CD14-positive monocyte (primary cell): ENCODE data around the gene GABRA6. TPM values are rescaled to one million over a fixed set of nuclear protein-coding genes. Genes with fewer than 3 reads are reported as not detected.

Experiments
- DNase-seq, 3 donors: peaks; one replicate each; pipeline ENCODE4 v3.0.0-alpha.2; 2011 to 2022
- H2AFZ ChIP-seq: 2 replicates; pipeline ENCODE4 v1.6.0; 2012; ENCODE audit warnings: mild to moderate bottlenecking, low read depth, low read length, inconsistent platforms; ENCODE audit not compliant: insufficient read depth, poor library complexity, severe bottlenecking
- H3K27ac ChIP-seq, 2 donors: 1 replicate in 1 of 2; 2 replicates in 1 of 2; pipeline ENCODE4 v1.5.1; 2012 to 2013; ENCODE audit warnings: low read length in 2 of 2, control low read depth in 1 of 2, inconsistent platforms in 1 of 2, low read depth in 1 of 2, mild to moderate bottlenecking in 1 of 2
- H3K27me3 ChIP-seq, 2 donors: one replicate each; pipeline versions ENCODE4 v1.6.0 to v1.6.1; 2011 to 2013; ENCODE audit warnings: low read length in 2 of 2; ENCODE audit not compliant: control insufficient read depth in 2 of 2, insufficient read depth in 2 of 2
- H3K36me3 ChIP-seq, 2 donors: replicated peaks in 1 of 2; 1 replicate in 1 of 2; 2 replicates in 1 of 2; pipeline versions ENCODE4 v1.5.1 to v1.6.1; 2012 to 2013; ENCODE audit warnings: low read length in 2 of 2, control low read depth in 1 of 2, inconsistent platforms in 1 of 2, mild to moderate bottlenecking in 1 of 2; ENCODE audit not compliant: insufficient read depth in 2 of 2, control insufficient read depth in 1 of 2
- H3K4me1 ChIP-seq, 2 donors: 1 replicate in 1 of 2; 2 replicates in 1 of 2; pipeline versions ENCODE4 v1.5.1 to v1.6.1; 2012 to 2013; ENCODE audit warnings: low read length in 2 of 2, control low read depth in 1 of 2, inconsistent platforms in 1 of 2, mild to moderate bottlenecking in 1 of 2, moderate library complexity in 1 of 2; ENCODE audit not compliant: insufficient read depth in 2 of 2, control insufficient read depth in 1 of 2
- H3K4me2 ChIP-seq: replicated peaks from 2 replicates; pipeline ENCODE3; 2012; ENCODE audit warnings: low read length, moderate library complexity, mild to moderate bottlenecking; ENCODE audit not compliant: poor library complexity, severe bottlenecking; ENCODE audit errors: extremely low read depth
- H3K4me3 ChIP-seq, 3 experiments: fragments of 200-600 bp in 1 of 3; sonication (generic) in 1 of 3; replicated peaks in 1 of 3; 1 replicate in 2 of 3; 2 replicates in 1 of 3; pipeline ENCODE4 v1.5.1; 2011 to 2013; ENCODE audit warnings: low read length in 3 of 3, mild to moderate bottlenecking in 3 of 3, control low read depth in 2 of 3, low read depth in 2 of 3, inconsistent platforms in 1 of 3, moderate library complexity in 1 of 3
- H3K79me2 ChIP-seq: 2 replicates; pipeline ENCODE4 v1.6.0; 2012; ENCODE audit warnings: mild to moderate bottlenecking, control low read depth, inconsistent platforms, low read length, moderate library complexity; ENCODE audit not compliant: insufficient read depth
- H3K9ac ChIP-seq: 2 replicates; pipeline ENCODE4 v1.6.0; 2017; ENCODE audit warnings: low read length, mild to moderate bottlenecking; ENCODE audit not compliant: insufficient read depth, poor library complexity, severe bottlenecking
- H3K9me3 ChIP-seq, 2 donors: replicated peaks in 1 of 2; 1 replicate in 1 of 2; 2 replicates in 1 of 2; pipeline versions ENCODE4 v1.5.1 to v1.6.1; 2012 to 2013; ENCODE audit warnings: low read length in 2 of 2, control low read depth in 1 of 2; ENCODE audit not compliant: control insufficient read depth in 1 of 2, insufficient read depth in 1 of 2
- H4K20me1 ChIP-seq: 2 replicates; pipeline ENCODE4 v1.6.0; 2012; ENCODE audit warnings: mild to moderate bottlenecking, low read length, control low read depth, moderate library complexity; ENCODE audit not compliant: insufficient read depth
- H3K27ac Mint-ChIP-seq, 7 donors: one replicate each; pipeline ENCODE4 v1.8.0; 2020; ENCODE audit warnings: mild to moderate bottlenecking in 7 of 7, mixed read lengths in 7 of 7, moderate library complexity in 6 of 7, inconsistent platforms in 2 of 7
- H3K27me3 Mint-ChIP-seq, 3 donors: one replicate each; pipeline ENCODE4 v1.8.0; 2021 to 2022; ENCODE audit warnings: low read depth in 3 of 3, mild to moderate bottlenecking in 3 of 3, mixed read lengths in 3 of 3, moderate library complexity in 3 of 3, inconsistent platforms in 1 of 3
- H3K36me3 Mint-ChIP-seq, 2 donors: one replicate each; pipeline ENCODE4 v1.8.0; 2020; ENCODE audit warnings: mixed read lengths in 2 of 2, inconsistent platforms in 1 of 2, mild to moderate bottlenecking in 1 of 2
- H3K4me1 Mint-ChIP-seq: one replicate; pipeline ENCODE4 v1.8.0; 2020; ENCODE audit warnings: mild to moderate bottlenecking, mixed read lengths
- H3K4me3 Mint-ChIP-seq, 2 donors: one replicate each; pipeline ENCODE4 v1.8.0; 2020; ENCODE audit warnings: mild to moderate bottlenecking in 2 of 2, mixed read lengths in 2 of 2, moderate library complexity in 1 of 2
- H3K9me3 Mint-ChIP-seq, 7 donors: one replicate each; pipeline ENCODE4 v1.8.0; 2020 to 2022; ENCODE audit warnings: mixed read lengths in 7 of 7, mild to moderate bottlenecking in 6 of 7, moderate library complexity in 6 of 7, inconsistent platforms in 2 of 7
- CTCF ChIP-seq: fragments of 200-600 bp; IDR thresholded peaks from one replicate; pipeline ENCODE4 v1.8.0; 2022; ENCODE audit warnings: antibody characterized with exemption, mild to moderate bottlenecking
- WGBS: methylation state at CpG from one replicate; pipeline ENCODE4 v1.1.5; 2013; ENCODE audit warnings: missing lambda C conversion rate; ENCODE audit not compliant: insufficient coverage; 5-methylcytosine and 5-hydroxymethylcytosine counted together
- intact Hi-C, 2 donors: fragments of 100-400 bp; cut with micrococcal nuclease; formaldehyde crosslinking; loops; one replicate each; pipeline versions ENCODE4 v1.15.0 to v1.15.1; 2023
- polyA plus RNA-seq, 3 donors: library from polyadenylated mRNA; depleted of rRNA in 1 of 3; unstranded in 2 of 3; stranded (reverse) in 1 of 3; fragments of 300-500 nt in 2 of 3; fragments of >200 nt in 1 of 3; fragmentation: Illumina TruSeq in 2 of 3; gene quantifications; 1 replicate in 2 of 3; 2 replicates in 1 of 3; pipeline ENCODE4 v1.2.3, GENCODE V29; 2012 to 2021

Gene GABRA6
- polyA plus RNA-seq, 3 donors, result not detected

DNA sequence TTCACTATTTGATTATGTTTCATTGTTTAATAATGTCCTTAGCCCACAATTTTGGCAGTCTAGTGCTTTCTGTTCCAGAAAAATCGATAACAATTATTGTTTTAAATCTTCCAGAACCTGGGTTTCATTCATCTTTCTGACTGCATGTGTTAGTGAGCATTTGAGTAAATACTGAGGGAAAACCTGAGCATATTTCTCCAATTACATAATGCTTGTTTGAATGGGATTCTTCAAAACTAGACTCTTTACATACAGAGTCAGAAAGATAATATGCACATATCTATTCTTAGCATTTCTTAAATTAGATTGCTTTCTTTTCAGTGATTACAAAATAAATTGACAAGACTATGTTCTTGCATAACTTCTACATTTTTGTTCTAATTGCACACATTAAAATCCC is 21.9 kb downstream of the GABRA6 start:
- no CpG with 5 or more reads among the region's 1 CpG for WGBS
- intact Hi-C loops, result no loop called here

DNA sequence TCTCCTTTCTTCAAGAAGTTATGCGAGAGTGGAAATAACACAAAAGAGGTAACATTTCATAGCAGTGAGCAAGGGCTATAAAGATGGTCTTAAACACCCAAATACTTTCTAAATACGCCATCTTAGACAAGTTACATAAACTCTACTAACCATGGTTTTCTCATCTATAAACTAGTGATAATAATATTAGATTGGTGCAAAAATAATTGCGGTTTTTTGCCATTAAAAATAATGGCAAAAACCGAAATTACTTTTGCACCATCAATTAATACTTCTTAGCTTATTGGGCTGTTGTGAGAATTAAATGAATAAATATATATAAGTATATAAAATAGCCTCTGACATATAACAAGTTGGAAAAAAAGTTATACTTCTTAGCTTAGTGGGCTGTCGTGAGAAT is 23.7 kb downstream of the GABRA6 start:
- Histone ChIP-seq H3K27ac (no peak overlapping the region), H3K79me2 (no peaks in the 10 kb centered on the region), H4K20me1 (no peaks in the 10 kb centered on the region), H3K9me3 (no peaks in the 10 kb centered on the region), H3K4me1 (no peaks in the 10 kb centered on the region), H3K4me3 (no peak overlapping the region), H3K4me2 (no peak overlapping the region), H3K27me3 (no peaks in the 10 kb centered on the region), H2AFZ (no peak overlapping the region), H3K9ac (no peak overlapping the region), H3K36me3 (no peaks in the 10 kb centered on the region)
- H3K9me3 Mint-ChIP-seq, result no peaks in the 10 kb centered on the region
- no peaks in the 10 kb centered on the region for H3K27me3 Mint-ChIP-seq
- no peak overlapping the region for H3K27ac Mint-ChIP-seq
- no peak for DNase-seq
- H3K4me1 Mint-ChIP-seq, result no peaks in the 10 kb centered on the region
- no CpG with 5 or more reads among the region's 5 CpGs for WGBS
- no peak for TF ChIP-seq CTCF
- no peaks in the 10 kb centered on the region for H3K36me3 Mint-ChIP-seq
- intact Hi-C loops, result no loop called here
- H3K4me3 Mint-ChIP-seq, result no peak overlapping the region

More for the DNA sequence above, 21.9 kb downstream of the GABRA6 start:
- Histone ChIP-seq H3K27ac (no peak overlapping the region), H3K4me2 (no peak overlapping the region), H3K9me3 (no peaks in the 10 kb centered on the region), H3K4me3 (no peak overlapping the region), H3K9ac (no peak overlapping the region), H2AFZ (no peak overlapping the region), H3K4me1 (no peaks in the 10 kb centered on the region), H3K79me2 (no peaks in the 10 kb centered on the region), H4K20me1 (no peaks in the 10 kb centered on the region), H3K36me3 (no peaks in the 10 kb centered on the region), H3K27me3 (no peaks in the 10 kb centered on the region)
- TF ChIP-seq CTCF, result no peak
- Mint-ChIP-seq H3K36me3 (no peaks in the 10 kb centered on the region), H3K27ac (no peak overlapping the region), H3K27me3 (peaks cover 0 to 1% (median 0%) of the 10 kb centered on the region in 3 donors), H3K4me1 (no peaks in the 10 kb centered on the region), H3K4me3 (no peak overlapping the region), H3K9me3 (no peaks in the 10 kb centered on the region)
- no peak for DNase-seq
